SK-N-SH (cell line): Measurements from ENCODE around the gene H2AZ2. TPM values are rescaled to one million over a fixed set of nuclear protein-coding genes. Genes with fewer than 3 reads are reported as not detected.

Experiments
- CTCF ChIA-PET: fragments of 300-600, 350-600 bp; formaldehyde crosslinking; extraction: SDS; loops from one replicate; lab custom pipeline; 2021; lab: Yijun Ruan, JAX
- POLR2A ChIA-PET: fragments of 350-600 bp; sonication (Branson Sonifier 250); formaldehyde crosslinking; extraction: SDS; loops from one replicate; lab custom pipeline; 2020; ENCODE audit warnings: antibody characterized with exemption, inconsistent platforms; lab: Yijun Ruan, JAX
- DNase-seq: peaks from one replicate; pipeline ENCODE4 v3.0.0; 2012
- H2AFZ ChIP-seq: fragments of 200-600 bp; sonication (generic); 2 replicates; pipeline ENCODE4 v1.8.1; 2016; ENCODE audit warnings: antibody characterized with exemption, mild to moderate bottlenecking, low read depth
- H3F3A ChIP-seq: fragments of 200-600 bp; sonication (generic); replicated peaks from 2 replicates; pipeline ENCODE3; 2016; ENCODE audit warnings: antibody characterized with exemption, mild to moderate bottlenecking; ENCODE audit not compliant: insufficient read depth
- H3K27ac ChIP-seq, 2 experiments: fragments of 200-500 bp in 1 of 2; fragments of 200-600 bp in 1 of 2; sonication (Bioruptor generic) in 1 of 2; sonication (generic), shearing (Covaris generic) in 1 of 2; 2 replicates each; pipeline versions ENCODE4 v1.5.1 to v1.6.1; 2014 to 2016; ENCODE audit warnings: low read depth in 2 of 2, inconsistent platforms in 1 of 2, low read length in 1 of 2, mild to moderate bottlenecking in 1 of 2, mixed read lengths in 1 of 2
- H3K27me3 ChIP-seq: fragments of 200-600 bp; sonication (generic), shearing (Covaris generic); 2 replicates; pipeline ENCODE4 v1.6.1; 2016; ENCODE audit warnings: mixed run types; ENCODE audit not compliant: insufficient read depth
- H3K36me3 ChIP-seq, 2 experiments: fragments of 200-500 bp in 1 of 2; fragments of 200-600 bp in 1 of 2; sonication (Bioruptor generic) in 1 of 2; sonication (generic) in 1 of 2; replicated peaks in 1 of 2; 2 replicates each; pipeline versions ENCODE3 to v1.5.1; 2014 to 2016; ENCODE audit warnings: low read length in 1 of 2, mild to moderate bottlenecking in 1 of 2; ENCODE audit not compliant: insufficient read depth in 2 of 2, control insufficient read depth in 1 of 2
- H3K4me1 ChIP-seq, 2 experiments: fragments of 200-500 bp in 1 of 2; fragments of 200-600 bp in 1 of 2; sonication (Bioruptor generic) in 1 of 2; sonication (generic), shearing (Covaris generic) in 1 of 2; 2 replicates each; pipeline versions ENCODE4 v1.5.1 to v1.6.1; 2014 to 2016; ENCODE audit warnings: low read depth in 1 of 2, low read length in 1 of 2, mixed run types in 1 of 2; ENCODE audit not compliant: insufficient read depth in 2 of 2, control insufficient read depth in 1 of 2
- H3K4me2 ChIP-seq: fragments of 200-600 bp; sonication (generic), shearing (Covaris generic); 2 replicates; pipeline ENCODE4 v1.6.1; 2017; ENCODE audit warnings: mixed run types
- H3K4me3 ChIP-seq, 2 experiments: fragments of 200-500 bp in 1 of 2; fragments of 200-600 bp in 1 of 2; sonication (Bioruptor generic) in 1 of 2; sonication (generic), shearing (Covaris generic) in 1 of 2; 2 replicates each; pipeline versions ENCODE4 v1.5.1 to v1.8.1; 2014 to 2016; ENCODE audit warnings: low read depth in 2 of 2, inconsistent platforms in 1 of 2, low read length in 1 of 2, mild to moderate bottlenecking in 1 of 2, mixed read lengths in 1 of 2, moderate library complexity in 1 of 2
- H3K79me2 ChIP-seq: fragments of 200-600 bp; sonication (generic); 2 replicates; pipeline ENCODE4 v1.8.1; 2017; ENCODE audit warnings: mild to moderate bottlenecking; ENCODE audit not compliant: insufficient read depth
- H3K9ac ChIP-seq: fragments of 200-600 bp; sonication (generic); 2 replicates; pipeline ENCODE4 v1.6.1; 2017; ENCODE audit warnings: mixed run types
- H3K9me2 ChIP-seq: fragments of 200-600 bp; sonication (generic); 2 replicates; pipeline ENCODE4 v1.6.1; 2017; ENCODE audit warnings: mixed run types
- H3K9me3 ChIP-seq: fragments of 200-600 bp; sonication (generic); 2 replicates; pipeline ENCODE4 v1.6.1; 2017; ENCODE audit warnings: mixed run types, mild to moderate bottlenecking, moderate library complexity
- H4K20me1 ChIP-seq: fragments of 200-600 bp; sonication (generic); 2 replicates; pipeline ENCODE4 v1.6.1; 2017; ENCODE audit warnings: mild to moderate bottlenecking, mixed run types; ENCODE audit not compliant: insufficient read depth
- EZH2phosphoT487 ChIP-seq: fragments of 200-600 bp; sonication (generic); IDR thresholded peaks from 2 replicates; pipeline ENCODE4 v1.6.1; 2017; ENCODE audit warnings: low read depth, mixed run types, mild to moderate bottlenecking, antibody characterized with exemption, moderate library complexity, borderline replicate concordance
- GATA2 ChIP-seq: sonication (generic); formaldehyde crosslinking; IDR thresholded peaks from 2 replicates; pipeline ENCODE4 v1.5.0; 2020; ENCODE audit warnings: mild to moderate bottlenecking, missing genetic modification reagents
- RAD21 ChIP-seq: IDR thresholded peaks from 2 replicates; pipeline ENCODE4 v1.6.1; 2012; ENCODE audit warnings: mild to moderate bottlenecking, low read length
- REST ChIP-seq: IDR thresholded peaks from 2 replicates; pipeline ENCODE4 v1.6.1; 2012; ENCODE audit warnings: mild to moderate bottlenecking, low read depth, low read length, moderate library complexity
- RFX5 ChIP-seq: IDR thresholded peaks from 2 replicates; pipeline ENCODE4 v1.6.1; 2012; ENCODE audit warnings: mild to moderate bottlenecking, improper control_type of control experiment, low read length
- TEAD4 ChIP-seq: IDR thresholded peaks from 2 replicates; pipeline ENCODE4 v1.4.0; 2012; ENCODE audit warnings: mild to moderate bottlenecking, borderline replicate concordance; ENCODE audit not compliant: insufficient read depth
- WGBS: methylation state at CpG from one replicate; pipeline ENCODE4 v1.1.6; 2017; ENCODE audit warnings: low lambda C conversion rate; 5-methylcytosine and 5-hydroxymethylcytosine counted together
- polyA plus RNA-seq, 3 experiments: library from polyadenylated mRNA; depleted of rRNA; stranded (reverse); fragments of >200 nt; gene quantifications; 2 replicates each; pipeline ENCODE4 v1.2.3, GENCODE V29; 2012
- TF ChIP-seq, protein P1 (sequence below): fragments of 150-350 bp; IDR thresholded peaks from 2 replicates; pipeline ENCODE4 v1.6.1; 2017; ENCODE audit warnings: antibody characterized with exemption, low read length, low read depth, borderline replicate concordance
- TF ChIP-seq, protein P2 (sequence below): IDR thresholded peaks from 2 replicates; pipeline ENCODE4 v1.4.0; 2012; ENCODE audit warnings: low read depth, borderline replicate concordance

The H2AZ2 gene
- polyA plus RNA-seq, 1 of the 3 experiments (the other 2 are of a cell fraction): 389 TPM

- TF ChIP-seq REST (no peak), GATA2 (CRISPR knock-in tag) (no peak), RAD21 (no peak), RFX5 (no peak)
- TF ChIP-seq, protein P1, sequence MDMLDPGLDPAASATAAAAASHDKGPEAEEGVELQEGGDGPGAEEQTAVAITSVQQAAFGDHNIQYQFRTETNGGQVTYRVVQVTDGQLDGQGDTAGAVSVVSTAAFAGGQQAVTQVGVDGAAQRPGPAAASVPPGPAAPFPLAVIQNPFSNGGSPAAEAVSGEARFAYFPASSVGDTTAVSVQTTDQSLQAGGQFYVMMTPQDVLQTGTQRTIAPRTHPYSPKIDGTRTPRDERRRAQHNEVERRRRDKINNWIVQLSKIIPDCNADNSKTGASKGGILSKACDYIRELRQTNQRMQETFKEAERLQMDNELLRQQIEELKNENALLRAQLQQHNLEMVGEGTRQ: no peak
These were observed 43.5 kb upstream of the H2AZ2 start (continued) for GRCh38 chr7:44891372-44891771.

DNA sequence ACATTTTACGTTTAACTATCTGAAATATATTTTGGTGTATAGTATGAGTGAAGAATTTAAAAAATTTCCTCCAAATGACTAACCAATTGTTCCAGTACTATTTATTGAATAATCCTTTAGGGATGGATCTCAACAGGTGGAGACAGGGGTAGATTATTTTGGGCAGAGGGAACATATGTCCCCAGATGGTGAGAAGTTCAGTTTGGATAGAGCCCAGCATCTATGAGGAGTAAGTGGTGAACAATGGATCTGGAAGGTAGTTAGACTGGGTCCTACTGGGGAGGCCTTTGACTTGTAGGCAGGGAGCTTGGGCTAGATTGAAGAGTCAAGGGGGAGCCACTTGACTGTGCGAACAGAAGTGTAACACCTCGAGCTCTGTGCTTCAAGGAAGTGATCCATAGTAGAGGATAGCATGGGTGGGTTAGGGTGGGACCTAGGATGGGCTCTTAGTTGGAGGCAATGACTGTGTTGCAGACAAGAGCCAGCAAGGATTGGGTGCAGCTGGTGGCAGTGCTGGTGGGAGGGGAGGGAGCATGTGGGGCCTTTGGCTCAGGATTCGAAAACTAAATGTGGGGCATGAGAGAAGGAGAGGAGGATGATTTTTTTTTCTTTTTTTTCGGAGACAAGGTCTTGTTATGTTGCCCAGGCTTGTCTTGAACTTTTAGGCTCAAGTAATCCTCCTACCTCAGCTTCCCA is 41.3 kb upstream of the H2AZ2 start:
- Histone ChIP-seq H3K27me3 (no peaks in the 10 kb centered on the region), H3K4me3 (no peak overlapping the region), H3K9me3 (no peaks in the 10 kb centered on the region), H3K79me2 (peaks cover 32% of the 10 kb centered on the region), H3K27ac (no peak overlapping the region), H3K9me2 (no peaks in the 10 kb centered on the region), H3K36me3 (peaks cover under 1 to 2% of the 10 kb centered on the region in 2 experiments), H3K9ac (no peak overlapping the region), H3F3A (peaks cover 21% of the 10 kb centered on the region), H2AFZ (no peak overlapping the region), H3K4me1 (peaks cover 0 to 6% of the 10 kb centered on the region in 2 experiments; a peak in 1 of 4 replicates), H4K20me1 (peaks cover 3% of the 10 kb centered on the region), H3K4me2 (no peak overlapping the region)
- ChIA-PET CTCF (no interaction called here), POLR2A (no interaction called here)
- no peak for DNase-seq
- 78% methylated on average over 5 of the region's 5 CpGs for WGBS
- TF ChIP-seq RFX5: no peak
- TF ChIP-seq, all 33 proteins: peak for 0

- H2AFZ ChIP-seq: no peak overlapping the region
- POLR2A ChIA-PET: no interaction called here
- 80% methylated on average over 6 of the region's 6 CpGs for WGBS
These were observed 39.4 kb upstream of the H2AZ2 start for GRCh38 chr7:44887293-44887692.

More at GRCh38 chr7:44887293-44887692, 39.4 kb upstream of the H2AZ2 start:
- H3K4me2 ChIP-seq: no peak overlapping the region
- peaks cover 20 to 22% of the 10 kb centered on the region in 2 experiments for H3K36me3 ChIP-seq
- no peaks in the 10 kb centered on the region for H3K9me2 ChIP-seq
- DNase-seq: no peak
- no peak overlapping the region for H3K9ac ChIP-seq
- TF ChIP-seq TEAD4 (no peak), EZH2phosphoT487 (no peak)
- TF ChIP-seq, protein P2, sequence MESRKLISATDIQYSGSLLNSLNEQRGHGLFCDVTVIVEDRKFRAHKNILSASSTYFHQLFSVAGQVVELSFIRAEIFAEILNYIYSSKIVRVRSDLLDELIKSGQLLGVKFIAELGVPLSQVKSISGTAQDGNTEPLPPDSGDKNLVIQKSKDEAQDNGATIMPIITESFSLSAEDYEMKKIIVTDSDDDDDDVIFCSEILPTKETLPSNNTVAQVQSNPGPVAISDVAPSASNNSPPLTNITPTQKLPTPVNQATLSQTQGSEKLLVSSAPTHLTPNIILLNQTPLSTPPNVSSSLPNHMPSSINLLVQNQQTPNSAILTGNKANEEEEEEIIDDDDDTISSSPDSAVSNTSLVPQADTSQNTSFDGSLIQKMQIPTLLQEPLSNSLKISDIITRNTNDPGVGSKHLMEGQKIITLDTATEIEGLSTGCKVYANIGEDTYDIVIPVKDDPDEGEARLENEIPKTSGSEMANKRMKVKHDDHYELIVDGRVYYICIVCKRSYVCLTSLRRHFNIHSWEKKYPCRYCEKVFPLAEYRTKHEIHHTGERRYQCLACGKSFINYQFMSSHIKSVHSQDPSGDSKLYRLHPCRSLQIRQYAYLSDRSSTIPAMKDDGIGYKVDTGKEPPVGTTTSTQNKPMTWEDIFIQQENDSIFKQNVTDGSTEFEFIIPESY: no peak
- H3K27ac ChIP-seq: no peak overlapping the region; a peak in 1 of 4 replicates
- no peaks in the 10 kb centered on the region for H3K27me3 ChIP-seq
- CTCF ChIA-PET: no interaction called here
- peaks cover 52% of the 10 kb centered on the region for H3K79me2 ChIP-seq
- H3F3A ChIP-seq: peaks cover 26% of the 10 kb centered on the region
- no peak overlapping the region for H3K4me3 ChIP-seq
- no peaks in the 10 kb centered on the region for H3K9me3 ChIP-seq
- peaks cover 22% of the 10 kb centered on the region for H4K20me1 ChIP-seq
- peaks cover 18 to 25% of the 10 kb centered on the region in 2 experiments; a peak in 3 of 4 replicates for H3K4me1 ChIP-seq
